HEK293 (cell line): ENCODE measurements around the gene MCM8.

Experiments used
- CTCF ChIA-PET: fragments of 350-600 bp; formaldehyde crosslinking; extraction: SDS; loops from one replicate; lab custom pipeline; 2021; ENCODE audit warnings: antibody characterized with exemption; lab: Yijun Ruan, JAX
- POLR2A ChIA-PET: fragments of 300-600 bp; formaldehyde crosslinking; extraction: SDS; loops from one replicate; lab custom pipeline; 2020; ENCODE audit warnings: antibody characterized with exemption, inconsistent platforms; lab: Yijun Ruan, JAX
- H3K27ac ChIP-seq: fragments of 200-500 bp; sonication (Bioruptor generic); 2 replicates; pipeline ENCODE4 v1.5.1; 2014; ENCODE audit warnings: low read depth, low read length, control low read depth, inconsistent platforms; ENCODE audit errors: extremely low read depth
- H3K36me3 ChIP-seq, 2 experiments: fragments of 200-500 bp in 1 of 2; sonication (Bioruptor generic) in 1 of 2; 1 replicate in 1 of 2; 2 replicates in 1 of 2; pipeline ENCODE4 v1.5.1; 2014 to 2017; ENCODE audit warnings: inconsistent platforms in 2 of 2, low read length in 2 of 2; ENCODE audit not compliant: control insufficient read depth in 2 of 2, insufficient read depth in 1 of 2
- H3K4me1 ChIP-seq: fragments of 200-500 bp; sonication (Bioruptor generic); 2 replicates; pipeline ENCODE4 v1.5.1; 2014; ENCODE audit warnings: mild to moderate bottlenecking, low read length, inconsistent platforms; ENCODE audit not compliant: control insufficient read depth, insufficient read depth
- H3K4me3 ChIP-seq: 2 replicates; pipeline ENCODE4 v1.5.1; 2011; ENCODE audit warnings: low read depth, mild to moderate bottlenecking, control low read depth, low read length, moderate library complexity
- H3K9me3 ChIP-seq: fragments of 200-500 bp; sonication (Bioruptor generic); 2 replicates; pipeline ENCODE4 v1.5.1; 2014; ENCODE audit warnings: low read depth, low read length, inconsistent platforms; ENCODE audit not compliant: control insufficient read depth, insufficient read depth
- ATF2 ChIP-seq: fragments of 450-650 bp; formaldehyde crosslinking; IDR thresholded peaks from 2 replicates; pipeline ENCODE4 v1.5.1; 2016; ENCODE audit warnings: missing biosample characterization, missing genetic modification characterization, low read depth
- GLIS1 ChIP-seq: fragments of 450-650 bp; formaldehyde crosslinking; IDR thresholded peaks from 2 replicates; pipeline ENCODE4 v1.5.1; 2016; ENCODE audit warnings: missing biosample characterization, missing genetic modification characterization
- PRDM6 ChIP-seq: fragments of 450-650 bp; formaldehyde crosslinking; IDR thresholded peaks from 2 replicates; pipeline ENCODE4 v1.5.1; 2017; ENCODE audit warnings: missing biosample characterization, missing genetic modification characterization
- TSHZ1 ChIP-seq: fragments of 450-650 bp; formaldehyde crosslinking; IDR thresholded peaks from 2 replicates; pipeline ENCODE4 v1.5.1; 2016; ENCODE audit warnings: missing biosample characterization, missing genetic modification characterization, borderline replicate concordance
- ZBTB7A ChIP-seq: fragments of 450-650 bp; formaldehyde crosslinking; IDR thresholded peaks from 2 replicates; pipeline ENCODE4 v1.5.1; 2016; ENCODE audit warnings: low read depth, missing biosample characterization, missing genetic modification characterization
- ZNF114 ChIP-seq: fragments of 450-650 bp; formaldehyde crosslinking; IDR thresholded peaks from 2 replicates; pipeline ENCODE4 v1.5.0; 2017; ENCODE audit warnings: missing biosample characterization, missing genetic modification characterization
- ZNF248 ChIP-seq: fragments of 450-650 bp; formaldehyde crosslinking; IDR thresholded peaks from 2 replicates; pipeline ENCODE4 v1.5.1; 2017; ENCODE audit warnings: missing biosample characterization, missing genetic modification characterization
- ZNF274 ChIP-seq, 2 experiments: fragments of 200-500 bp in 1 of 2; fragments of 450-650 bp in 1 of 2; sonication (Bioruptor generic) in 1 of 2; formaldehyde crosslinking in 1 of 2; IDR thresholded peaks; 2 replicates each; pipeline versions ENCODE4 v1.5.1 to v1.6.1; 2014 to 2016; ENCODE audit warnings: borderline replicate concordance in 1 of 2, inconsistent platforms in 1 of 2, low read length in 1 of 2, missing biosample characterization in 1 of 2, missing genetic modification characterization in 1 of 2
- ZNF473 ChIP-seq: fragments of 450-650 bp; formaldehyde crosslinking; IDR thresholded peaks from 2 replicates; pipeline ENCODE4 v1.5.1; 2017; ENCODE audit warnings: missing biosample characterization, missing genetic modification characterization
- ZNF561 ChIP-seq: fragments of 450-650 bp; IDR thresholded peaks from 2 replicates; pipeline ENCODE4 v1.5.1; 2018; ENCODE audit warnings: missing biosample characterization, missing genetic modification characterization, borderline replicate concordance
- ZNF621 ChIP-seq: fragments of 450-650 bp; formaldehyde crosslinking; IDR thresholded peaks from 2 replicates; pipeline ENCODE4 v1.5.1; 2017; ENCODE audit warnings: missing biosample characterization, missing genetic modification characterization
- ZNF654 ChIP-seq: fragments of 450-650 bp; formaldehyde crosslinking; IDR thresholded peaks from 2 replicates; pipeline ENCODE4 v1.5.1; 2016; ENCODE audit warnings: low read depth, missing biosample characterization, missing genetic modification characterization
- ZNF837 ChIP-seq: fragments of 450-650 bp; formaldehyde crosslinking; IDR thresholded peaks from 2 replicates; pipeline ENCODE4 v1.5.1; 2016; ENCODE audit warnings: missing biosample characterization, missing genetic modification characterization
- ZSCAN16 ChIP-seq: fragments of 450-650 bp; formaldehyde crosslinking; IDR thresholded peaks from 2 replicates; pipeline ENCODE4 v1.5.1; 2016; ENCODE audit warnings: missing biosample characterization, missing genetic modification characterization
- ZSCAN18 ChIP-seq: fragments of 450-650 bp; formaldehyde crosslinking; IDR thresholded peaks from 2 replicates; pipeline ENCODE4 v1.5.1; 2016; ENCODE audit warnings: missing biosample characterization, missing genetic modification characterization
- ZSCAN23 ChIP-seq: fragments of 450-650 bp; formaldehyde crosslinking; IDR thresholded peaks from 2 replicates; pipeline ENCODE4 v1.5.1; 2016; ENCODE audit warnings: missing biosample characterization, missing genetic modification characterization
- ZSCAN4 ChIP-seq: fragments of 450-650 bp; formaldehyde crosslinking; IDR thresholded peaks from 2 replicates; pipeline ENCODE4 v1.5.1; 2017; ENCODE audit warnings: missing biosample characterization, missing genetic modification characterization

Gene MCM8

GRCh38 chr20:5980720-5981538 lies 30.5 kb downstream of the MCM8 start (continued):
- no peak for TF ChIP-seq ZSCAN4 (tag by site-specific recombination)
- no peak for TF ChIP-seq ATF2 (tag by site-specific recombination)
- no peak for TF ChIP-seq ZNF274 (IDR thresholded peaks at IDR 0.05; ENCODE audit: low read length)
- no peak for TF ChIP-seq ZNF274 (tag by site-specific recombination; IDR thresholded peaks at IDR 0.05; ENCODE audit: borderline replicate concordance)
- no peak for TF ChIP-seq ZNF837 (tag by site-specific recombination)

GRCh38 chr20:5987383-5987782 lies 36.9 kb downstream of the MCM8 start:
- TF ChIP-seq ZSCAN16 (tag by site-specific recombination) = no peak
- no peak for TF ChIP-seq ZNF473 (tag by site-specific recombination)
- no peak for TF ChIP-seq ZNF621 (tag by site-specific recombination)
- TF ChIP-seq ZNF654 (tag by site-specific recombination) = no peak
- TF ChIP-seq ZNF114 (tag by site-specific recombination) = no peak
- TF ChIP-seq ZBTB7A (tag by site-specific recombination) = no peak
- no peak for TF ChIP-seq ZSCAN18
- TF ChIP-seq ZSCAN23 (tag by site-specific recombination) = no peak
- TF ChIP-seq PRDM6 = no peak
- TF ChIP-seq GLIS1 (tag by site-specific recombination) = no peak
- no peak for TF ChIP-seq ZNF248
- TF ChIP-seq TSHZ1 = no peak
- TF ChIP-seq ZNF561 (tag by site-specific recombination) = no peak
- TF ChIP-seq, all 188 proteins: peak for 0
- Histone ChIP-seq H3K27ac (no peak overlapping the region), H3K9me3 (no peaks in the 10 kb centered on the region), H3K36me3 (peaks cover 27 to 91% of the 10 kb centered on the region in 2 experiments), H3K4me3 (no peak overlapping the region), H3K4me1 (no peaks in the 10 kb centered on the region)
- CTCF ChIA-PET = interaction anchor here (0.7 kb wide), 1 partner anchor 430 kb away, joined by 3 read pairs; no protein-coding TSS in a partner anchor
- POLR2A ChIA-PET = no interaction called here
